IPS DF 6.9 (cell line): Measurements from ENCODE around the gene SLC30A1.

Source experiments
- DNase-seq: peaks from one replicate; pipeline ENCODE4 v3.0.0-alpha.2; 2013; ENCODE audit warnings: low read depth, low spot score
- H3K27ac ChIP-seq: one replicate; pipeline ENCODE4 v1.5.1; 2013; ENCODE audit warnings: low read length, control low read depth
- H3K27me3 ChIP-seq: 2 replicates; pipeline ENCODE4 v1.6.1; 2013; ENCODE audit warnings: mild to moderate bottlenecking, low read length; ENCODE audit not compliant: control insufficient read depth, insufficient read depth
- H3K36me3 ChIP-seq: 2 replicates; pipeline ENCODE4 v1.6.1; 2013; ENCODE audit warnings: low read length; ENCODE audit not compliant: control insufficient read depth, insufficient read depth
- H3K4me1 ChIP-seq: 2 replicates; pipeline ENCODE4 v1.6.1; 2013; ENCODE audit warnings: low read length; ENCODE audit not compliant: control insufficient read depth, insufficient read depth
- H3K4me3 ChIP-seq: 2 replicates; pipeline ENCODE4 v1.5.1; 2013; ENCODE audit warnings: mild to moderate bottlenecking, low read length
- H3K9me3 ChIP-seq: 2 replicates; pipeline ENCODE4 v1.6.1; 2013; ENCODE audit warnings: low read length, inconsistent platforms; ENCODE audit not compliant: control insufficient read depth, insufficient read depth
- WGBS: extraction: QIAGEN DNeasy Blood & Tissue Kit; methylation state at CpG from one replicate; pipeline ENCODE4 v1.1.7; 2013; ENCODE audit warnings: mixed read lengths, missing lambda C conversion rate; ENCODE audit not compliant: insufficient read length, insufficient coverage; 5-methylcytosine and 5-hydroxymethylcytosine counted together

The SLC30A1 gene

GRCh38 chr1:211583011-211583992, 4.3 kb upstream of the SLC30A1 start:
- Histone ChIP-seq H3K36me3 (no peaks in the 10 kb centered on the region), H3K4me1 (no peaks in the 10 kb centered on the region; the same call in 1 of the 2 replicates), H3K27me3 (no peaks in the 10 kb centered on the region), H3K27ac (no peak overlapping the region), H3K4me3 (no peak overlapping the region), H3K9me3 (no peaks in the 10 kb centered on the region)
- no peak for DNase-seq
- WGBS, result no CpG with 5 or more reads among the region's 11 CpGs

GRCh38 chr1:211581526-211581925, 2.6 kb upstream of the SLC30A1 start:
- no peaks in the 10 kb centered on the region for H3K36me3 ChIP-seq
- H3K27ac ChIP-seq, result no peak overlapping the region
- no peak overlapping the region for H3K4me3 ChIP-seq
- no peaks in the 10 kb centered on the region; the same call in 1 of the 2 replicates for H3K4me1 ChIP-seq
- DNase-seq, result no peak
- H3K27me3 ChIP-seq, result no peaks in the 10 kb centered on the region
- H3K9me3 ChIP-seq, result no peaks in the 10 kb centered on the region
- WGBS, result no CpG with 5 or more reads among the region's 3 CpGs

- Histone ChIP-seq H3K27me3 (no peaks in the 10 kb centered on the region), H3K27ac (no peak overlapping the region), H3K9me3 (no peaks in the 10 kb centered on the region; the same call in 1 of the 2 replicates), H3K36me3 (no peaks in the 10 kb centered on the region; the same call in 1 of the 2 replicates), H3K4me3 (no peak overlapping the region), H3K4me1 (no peaks in the 10 kb centered on the region; the same call in 1 of the 2 replicates)
- no peak for DNase-seq
- no CpG with 5 or more reads among the region's 1 CpG for WGBS
Observed at GRCh38 chr1:211580303-211580687, 1.3 kb upstream of the SLC30A1 start.

GRCh38 chr1:211579440-211580302, 710 bp upstream of the SLC30A1 start:
- WGBS, result no CpG with 5 or more reads among the region's 46 CpGs
- H3K27ac ChIP-seq, result no peak overlapping the region
- H3K4me3 ChIP-seq, result peak overlapping the region; percentile 62; the same call in 1 of the 2 replicates
- no peaks in the 10 kb centered on the region; the same call in 1 of the 2 replicates for H3K4me1 ChIP-seq
- no peak for DNase-seq
- no peaks in the 10 kb centered on the region; the same call in 1 of the 2 replicates for H3K9me3 ChIP-seq
- H3K36me3 ChIP-seq, result no peaks in the 10 kb centered on the region; the same call in 1 of the 2 replicates
- no peaks in the 10 kb centered on the region for H3K27me3 ChIP-seq

GRCh38 chr1:211577819-211578639, 932 bp downstream of the SLC30A1 start:
- H3K4me3 ChIP-seq, result peak overlapping the region; percentile 67
- WGBS, result no CpG with 5 or more reads among the region's 75 CpGs
- no peak overlapping the region for H3K27ac ChIP-seq
- no peaks in the 10 kb centered on the region; the same call in 1 of the 2 replicates for H3K4me1 ChIP-seq
- peak; percentile 52 for DNase-seq
- no peaks in the 10 kb centered on the region; the same call in 1 of the 2 replicates for H3K9me3 ChIP-seq
- no peaks in the 10 kb centered on the region; the same call in 1 of the 2 replicates for H3K36me3 ChIP-seq
- no peaks in the 10 kb centered on the region for H3K27me3 ChIP-seq

GRCh38 chr1:211577277-211577818, 1.6 kb downstream of the SLC30A1 start:
- no CpG with 5 or more reads among the region's 13 CpGs for WGBS

GRCh38 chr1:211576717-211577116, 2.2 kb downstream of the SLC30A1 start:
- Histone ChIP-seq H3K9me3 (no peaks in the 10 kb centered on the region; the same call in 1 of the 2 replicates), H3K4me1 (no peaks in the 10 kb centered on the region; the same call in 1 of the 2 replicates), H3K27me3 (no peaks in the 10 kb centered on the region), H3K27ac (no peak overlapping the region), H3K36me3 (no peaks in the 10 kb centered on the region; the same call in 1 of the 2 replicates), H3K4me3 (peak overlapping the region; percentile 67; the same call in 1 of the 2 replicates)
- WGBS, result no CpG with 5 or more reads among the region's 2 CpGs
- DNase-seq, result no peak

More at GRCh38 chr1:211577277-211577818, 1.6 kb downstream of the SLC30A1 start:
- no peaks in the 10 kb centered on the region; the same call in 1 of the 2 replicates for H3K4me1 ChIP-seq
- no peak for DNase-seq
- H3K27me3 ChIP-seq, result no peaks in the 10 kb centered on the region
- no peak overlapping the region for H3K27ac ChIP-seq
- peak overlapping the region; percentile 67; the same call in 1 of the 2 replicates for H3K4me3 ChIP-seq
- H3K9me3 ChIP-seq, result no peaks in the 10 kb centered on the region; the same call in 1 of the 2 replicates
- H3K36me3 ChIP-seq, result no peaks in the 10 kb centered on the region; the same call in 1 of the 2 replicates

- no peaks in the 10 kb centered on the region; the same call in 1 of the 2 replicates for H3K9me3 ChIP-seq
- H3K36me3 ChIP-seq, result no peaks in the 10 kb centered on the region; the same call in 1 of the 2 replicates
- DNase-seq, result no peak
- no peaks in the 10 kb centered on the region for H3K27me3 ChIP-seq
- no peak overlapping the region for H3K27ac ChIP-seq
- H3K4me1 ChIP-seq, result no peaks in the 10 kb centered on the region
- no peak overlapping the region for H3K4me3 ChIP-seq
Observed at GRCh38 chr1:211574705-211575104, 4.3 kb downstream of the SLC30A1 start.

GRCh38 chr1:211571998-211572397, 7.0 kb downstream of the SLC30A1 start:
- H3K4me3 ChIP-seq, result no peak overlapping the region
- no peaks in the 10 kb centered on the region; the same call in 1 of the 2 replicates for H3K36me3 ChIP-seq
- no peaks in the 10 kb centered on the region for H3K27me3 ChIP-seq
- WGBS, result no CpG with 5 or more reads among the region's 2 CpGs
- H3K4me1 ChIP-seq, result no peaks in the 10 kb centered on the region
- no peaks in the 10 kb centered on the region; the same call in 1 of the 2 replicates for H3K9me3 ChIP-seq
- DNase-seq, result no peak
- H3K27ac ChIP-seq, result no peak overlapping the region
